HepG2 (cell line): Measurements from ENCODE around the gene NSD1. TPM values are rescaled to one million over a fixed set of nuclear protein-coding genes. Genes with fewer than 3 reads are reported as not detected.

Experiments used
- ATAC-seq: fragments of 200-7000 bp; cut with Tn5 transposase; 3 replicates; pipeline ENCODE4 v1.9.1; 2020; ENCODE audit warnings: mild to moderate bottlenecking, moderate library complexity
- BruUV-seq: library from RNA; stranded (reverse); fragments of 400-500 nt; replicated peaks from 2 replicates; lab custom pipeline; 2021; lab: Mats Ljungman, UMichigan
- CTCF ChIA-PET: fragments of 300-600 bp; formaldehyde crosslinking; extraction: SDS; loops from one replicate; lab custom pipeline; 2021; ENCODE audit warnings: low total read pairs, inconsistent platforms, low intra/inter-chr PET ratio; lab: Yijun Ruan, JAX
- POLR2A ChIA-PET: fragments of 350-600 bp; sonication (Branson Sonifier 250); formaldehyde crosslinking; loops from one replicate; lab custom pipeline; 2020; ENCODE audit warnings: antibody characterized with exemption, inconsistent platforms; lab: Yijun Ruan, JAX
- DNase-seq: peaks from one replicate; pipeline ENCODE4 v3.0.0-alpha.2; 2015; ENCODE audit warnings: low spot score
- FAIRE-seq: peaks from 3 replicates; lab custom pipeline; 2011; peaks lifted over from hg19 to GRCh38; lab: Jason Lieb, UNC
- H2AFZ ChIP-seq: one replicate; pipeline ENCODE4 v1.6.1; 2011; ENCODE audit warnings: low read length, inconsistent platforms
- H3K27ac ChIP-seq: fragments of 300-600 bp; 3 replicates; pipeline ENCODE4 v1.8.0; 2011; ENCODE audit warnings: mixed run types, mild to moderate bottlenecking, mixed read lengths, low read length, inconsistent platforms; ENCODE audit not compliant: insufficient read depth; ENCODE audit errors: extremely low read length
- H3K27me3 ChIP-seq, 2 experiments: fragments of 200-600 bp in 1 of 2; 2 replicates in 1 of 2; 3 replicates in 1 of 2; pipeline versions ENCODE4 v1.6.0 to v1.8.0; 2011; ENCODE audit warnings: low read length in 2 of 2, mild to moderate bottlenecking in 2 of 2, moderate library complexity in 2 of 2, inconsistent platforms in 1 of 2; ENCODE audit not compliant: insufficient read depth in 2 of 2, control insufficient read depth in 1 of 2
- H3K36me3 ChIP-seq, 2 experiments: fragments of 200-600 bp in 1 of 2; replicated peaks in 1 of 2; 2 replicates in 1 of 2; 3 replicates in 1 of 2; pipeline versions ENCODE4 v1.5.1 to v1.8.0; 2011; ENCODE audit warnings: low read length in 2 of 2, inconsistent platforms in 1 of 2; ENCODE audit not compliant: insufficient read depth in 2 of 2, control insufficient read depth in 1 of 2
- H3K4me1 ChIP-seq: 2 replicates; pipeline ENCODE4 v1.5.1; 2012; ENCODE audit warnings: low read length, inconsistent platforms; ENCODE audit not compliant: insufficient read depth
- H3K4me2 ChIP-seq: 2 replicates; pipeline ENCODE4 v1.6.0; 2011; ENCODE audit warnings: low read depth, low read length, inconsistent platforms
- H3K4me3 ChIP-seq, 3 experiments: fragments of 200-600 bp in 1 of 3; sonication (generic), shearing (Covaris generic) in 1 of 3; replicated peaks in 1 of 3; 2 replicates each; pipeline ENCODE4 v1.5.1; 2011 to 2016; ENCODE audit warnings: low read length in 3 of 3, inconsistent platforms in 2 of 3, low read depth in 2 of 3, mild to moderate bottlenecking in 2 of 3, control low read depth in 1 of 3, mixed read lengths in 1 of 3; ENCODE audit not compliant: insufficient read depth in 1 of 3
- H3K79me2 ChIP-seq: one replicate; pipeline ENCODE4 v1.6.1; 2011; ENCODE audit warnings: low read length, inconsistent platforms; ENCODE audit not compliant: insufficient read depth
- H3K9ac ChIP-seq: 2 replicates; pipeline ENCODE4 v1.6.0; 2011; ENCODE audit warnings: mild to moderate bottlenecking, low read depth, low read length, inconsistent platforms; ENCODE audit not compliant: insufficient read depth
- H3K9me3 ChIP-seq: 2 replicates; pipeline ENCODE4 v1.5.1; 2012; ENCODE audit warnings: mild to moderate bottlenecking, low read length
- H4K20me1 ChIP-seq: 2 replicates; pipeline ENCODE4 v1.6.0; 2011; ENCODE audit warnings: inconsistent platforms, mild to moderate bottlenecking, low read length, moderate library complexity; ENCODE audit not compliant: insufficient read depth
- BHLHE40 ChIP-seq: IDR thresholded peaks from 2 replicates; pipeline ENCODE4 v1.6.1; 2011; ENCODE audit warnings: low read length, improper control_type of control experiment
- DDIT3 ChIP-seq: sonication (generic); formaldehyde crosslinking; IDR thresholded peaks from 2 replicates; pipeline ENCODE4 v1.4.0; 2020; ENCODE audit warnings: mild to moderate bottlenecking, missing genetic modification reagents
- ETV6 ChIP-seq: sonication (generic); formaldehyde crosslinking; conservative IDR thresholded peaks from 2 replicates; pipeline ENCODE4 v1.4.0; 2020; ENCODE audit warnings: missing genetic modification reagents
- GATA4 ChIP-seq: sonication (generic); IDR thresholded peaks from 2 replicates; pipeline ENCODE4 v1.6.1; 2016; ENCODE audit warnings: antibody characterized with exemption, low read depth, borderline replicate concordance
- SRF ChIP-seq: IDR thresholded peaks from 2 replicates; pipeline ENCODE4 v1.6.1; 2011; ENCODE audit warnings: mild to moderate bottlenecking, low read depth, low read length, moderate library complexity
- ZNF30 ChIP-seq: sonication (generic); formaldehyde crosslinking; IDR thresholded peaks from 2 replicates; pipeline ENCODE4 v1.5.0; 2020; ENCODE audit warnings: mild to moderate bottlenecking, missing genetic modification reagents
- ZNF33B ChIP-seq: sonication (generic); formaldehyde crosslinking; IDR thresholded peaks from 2 replicates; pipeline ENCODE4 v1.5.1; 2020; ENCODE audit warnings: mild to moderate bottlenecking, missing genetic modification reagents
- ZNF543 ChIP-seq: sonication (generic); formaldehyde crosslinking; IDR thresholded peaks from 2 replicates; pipeline ENCODE4 v1.4.0; 2020; ENCODE audit warnings: mild to moderate bottlenecking, missing genetic modification reagents
- ZNF574 ChIP-seq: sonication (generic); formaldehyde crosslinking; IDR thresholded peaks from 2 replicates; pipeline ENCODE4 v1.4.0; 2020; ENCODE audit warnings: missing genetic modification reagents
- ZNF883 ChIP-seq: sonication (generic); formaldehyde crosslinking; IDR thresholded peaks from 2 replicates; pipeline ENCODE4 v1.5.1; 2020; ENCODE audit warnings: mild to moderate bottlenecking, missing genetic modification reagents; ENCODE audit errors: not compliant biosample characterization
- WGBS: methylation state at CpG from one replicate; pipeline ENCODE4 v1.1.6; 2017; ENCODE audit warnings: low lambda C conversion rate; 5-methylcytosine and 5-hydroxymethylcytosine counted together
- in situ Hi-C: cut with HindIII; loops from 2 replicates; pipeline ENCODE4 v1.10.0; 2017; ENCODE audit warnings: low pct_unique_long_range_greater_than_20kb; ENCODE audit not compliant: extremely low pct_ligation_motif_present
- intact Hi-C: fragments of 100-400 bp; cut with micrococcal nuclease; formaldehyde crosslinking; loops from one replicate; pipeline ENCODE4 v1.10.0; 2022; ENCODE audit not compliant: unreplicated experiment
- polyA plus RNA-seq, 8 experiments: library from polyadenylated mRNA; depleted of rRNA in 3 of 8; stranded (reverse) in 7 of 8; unstranded in 1 of 8; fragments of >200 nt; fragmentation: Illumina TruSeq in 4 of 8; extraction: Trizol in 4 of 8; gene quantifications; 2 replicates each; pipeline versions ENCODE4 v1.2.1 to v1.2.3, GENCODE V29; 2011 to 2016; ENCODE audit warnings: low read depth in 4 of 8, missing spikeins in 1 of 8, mixed read lengths in 1 of 8; ENCODE audit not compliant: insufficient read depth in 1 of 8
- total RNA-seq, 5 experiments: library from RNA; depleted of rRNA; stranded (reverse); fragments of >200 nt; fragmentation: Illumina TruSeq; extraction: Trizol; gene quantifications; 2 replicates each; pipeline ENCODE4 v1.2.3, GENCODE V29; 2016; ENCODE audit warnings: low read depth in 1 of 5
- TF ChIP-seq, protein P1 (sequence below): IDR thresholded peaks from 2 replicates; pipeline ENCODE4 v1.6.1; 2016; ENCODE audit warnings: missing genetic modification reagents, missing compliant biosample characterization
- TF ChIP-seq, protein P2 (sequence below): sonication (generic); formaldehyde crosslinking; IDR thresholded peaks from 2 replicates; pipeline ENCODE4 v1.5.0; 2020; ENCODE audit warnings: missing genetic modification reagents
- TF ChIP-seq, protein P3 (sequence below): sonication (generic); formaldehyde crosslinking; IDR thresholded peaks from 2 replicates; pipeline ENCODE4 v1.5.1; 2020; ENCODE audit warnings: mild to moderate bottlenecking, missing genetic modification reagents, moderate library complexity
- TF ChIP-seq, protein P4 (sequence below): IDR thresholded peaks from 2 replicates; pipeline ENCODE4 v1.6.1; 2012; ENCODE audit warnings: low read depth, low read length, improper control_type of control experiment

NSD1 gene
- total and polyA plus RNA-seq, 2 of the 13 experiments (the other 11 are each of a cell fraction or from before 2014, with no cell fraction given): 0.01 to 0.09 TPM

DNA sequence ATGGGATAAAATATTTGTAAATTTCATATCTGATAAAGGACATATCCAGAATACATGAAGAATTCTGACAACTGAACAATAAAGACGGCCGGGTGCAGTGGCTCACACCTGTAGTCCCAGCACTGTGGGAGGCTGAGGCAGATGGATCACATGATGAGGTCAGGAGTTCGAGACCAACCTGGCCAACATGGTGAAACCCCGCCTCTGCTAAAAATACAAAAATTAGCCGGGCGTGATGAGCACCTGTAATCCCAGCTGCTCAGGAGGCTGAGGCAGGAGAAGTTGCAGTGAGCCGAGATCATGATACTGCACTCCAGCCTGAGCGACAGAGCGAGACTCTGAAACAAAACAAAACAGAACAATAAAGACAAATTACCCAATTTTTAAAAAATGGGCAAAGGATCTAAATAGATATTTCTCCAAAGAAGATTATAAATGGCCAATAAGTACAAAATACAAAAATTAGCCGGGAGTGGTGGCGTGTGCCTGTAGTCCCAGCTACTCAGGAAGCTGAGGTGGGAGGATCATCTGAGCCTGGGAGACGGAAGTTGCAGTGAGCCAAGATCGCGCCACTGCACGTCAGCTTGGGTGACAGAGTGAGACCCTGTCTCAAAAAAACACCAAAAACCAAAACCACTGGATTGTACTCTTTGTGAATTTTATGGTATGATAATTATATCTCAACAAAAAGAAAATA lies 9.6 kb upstream of the NSD1 start:
- ATAC-seq (no peak), FAIRE-seq (no peak), DNase-seq (no peak)
- Histone ChIP-seq H3K9ac (no peak overlapping the region), H2AFZ (no peak overlapping the region), H3K79me2 (no peaks in the 10 kb centered on the region), H3K4me3 (no peak overlapping the region), H3K9me3 (no peaks in the 10 kb centered on the region), H3K27me3 (no peaks in the 10 kb centered on the region), H4K20me1 (no peaks in the 10 kb centered on the region), H3K4me1 (no peaks in the 10 kb centered on the region), H3K4me2 (no peak overlapping the region), H3K27ac (no peak overlapping the region), H3K36me3 (no peaks in the 10 kb centered on the region)
- intact Hi-C loops: no loop called here
- in situ Hi-C loops: loop anchor here (25.0 kb wide), 1 partner anchor 338 kb away; the partner anchor contains the start of gene DBN1
- 51% methylated on average over 15 of the region's 15 CpGs for WGBS
- BruUV-seq: no TSS peak
- ChIA-PET POLR2A (no interaction called here), CTCF (no interaction called here)
- TF ChIP-seq, protein P1, sequence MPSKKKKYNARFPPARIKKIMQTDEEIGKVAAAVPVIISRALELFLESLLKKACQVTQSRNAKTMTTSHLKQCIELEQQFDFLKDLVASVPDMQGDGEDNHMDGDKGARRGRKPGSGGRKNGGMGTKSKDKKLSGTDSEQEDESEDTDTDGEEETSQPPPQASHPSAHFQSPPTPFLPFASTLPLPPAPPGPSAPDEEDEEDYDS (CRISPR knock-in tag): no peak
- TF ChIP-seq GATA4 (no peak), ZNF543 (no peak), ZNF30 (CRISPR knock-in tag) (no peak), ZNF574 (CRISPR knock-in tag) (no peak), BHLHE40 (no peak), ZNF33B (no peak), ZNF883 (CRISPR knock-in tag) (no peak), DDIT3 (CRISPR knock-in tag) (no peak), ETV6 (CRISPR knock-in tag) (no peak), SRF (no peak)
- TF ChIP-seq, protein P2, sequence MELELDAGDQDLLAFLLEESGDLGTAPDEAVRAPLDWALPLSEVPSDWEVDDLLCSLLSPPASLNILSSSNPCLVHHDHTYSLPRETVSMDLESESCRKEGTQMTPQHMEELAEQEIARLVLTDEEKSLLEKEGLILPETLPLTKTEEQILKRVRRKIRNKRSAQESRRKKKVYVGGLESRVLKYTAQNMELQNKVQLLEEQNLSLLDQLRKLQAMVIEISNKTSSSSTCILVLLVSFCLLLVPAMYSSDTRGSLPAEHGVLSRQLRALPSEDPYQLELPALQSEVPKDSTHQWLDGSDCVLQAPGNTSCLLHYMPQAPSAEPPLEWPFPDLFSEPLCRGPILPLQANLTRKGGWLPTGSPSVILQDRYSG (CRISPR knock-in tag): no peak
- TF ChIP-seq, protein P3, sequence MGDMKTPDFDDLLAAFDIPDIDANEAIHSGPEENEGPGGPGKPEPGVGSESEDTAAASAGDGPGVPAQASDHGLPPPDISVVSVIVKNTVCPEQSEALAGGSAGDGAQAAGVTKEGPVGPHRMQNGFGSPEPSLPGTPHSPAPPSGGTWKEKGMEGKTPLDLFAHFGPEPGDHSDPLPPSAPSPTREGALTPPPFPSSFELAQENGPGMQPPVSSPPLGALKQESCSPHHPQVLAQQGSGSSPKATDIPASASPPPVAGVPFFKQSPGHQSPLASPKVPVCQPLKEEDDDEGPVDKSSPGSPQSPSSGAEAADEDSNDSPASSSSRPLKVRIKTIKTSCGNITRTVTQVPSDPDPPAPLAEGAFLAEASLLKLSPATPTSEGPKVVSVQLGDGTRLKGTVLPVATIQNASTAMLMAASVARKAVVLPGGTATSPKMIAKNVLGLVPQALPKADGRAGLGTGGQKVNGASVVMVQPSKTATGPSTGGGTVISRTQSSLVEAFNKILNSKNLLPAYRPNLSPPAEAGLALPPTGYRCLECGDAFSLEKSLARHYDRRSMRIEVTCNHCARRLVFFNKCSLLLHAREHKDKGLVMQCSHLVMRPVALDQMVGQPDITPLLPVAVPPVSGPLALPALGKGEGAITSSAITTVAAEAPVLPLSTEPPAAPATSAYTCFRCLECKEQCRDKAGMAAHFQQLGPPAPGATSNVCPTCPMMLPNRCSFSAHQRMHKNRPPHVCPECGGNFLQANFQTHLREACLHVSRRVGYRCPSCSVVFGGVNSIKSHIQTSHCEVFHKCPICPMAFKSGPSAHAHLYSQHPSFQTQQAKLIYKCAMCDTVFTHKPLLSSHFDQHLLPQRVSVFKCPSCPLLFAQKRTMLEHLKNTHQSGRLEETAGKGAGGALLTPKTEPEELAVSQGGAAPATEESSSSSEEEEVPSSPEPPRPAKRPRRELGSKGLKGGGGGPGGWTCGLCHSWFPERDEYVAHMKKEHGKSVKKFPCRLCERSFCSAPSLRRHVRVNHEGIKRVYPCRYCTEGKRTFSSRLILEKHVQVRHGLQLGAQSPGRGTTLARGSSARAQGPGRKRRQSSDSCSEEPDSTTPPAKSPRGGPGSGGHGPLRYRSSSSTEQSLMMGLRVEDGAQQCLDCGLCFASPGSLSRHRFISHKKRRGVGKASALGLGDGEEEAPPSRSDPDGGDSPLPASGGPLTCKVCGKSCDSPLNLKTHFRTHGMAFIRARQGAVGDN (CRISPR knock-in tag): no peak
- TF ChIP-seq, protein P4, sequence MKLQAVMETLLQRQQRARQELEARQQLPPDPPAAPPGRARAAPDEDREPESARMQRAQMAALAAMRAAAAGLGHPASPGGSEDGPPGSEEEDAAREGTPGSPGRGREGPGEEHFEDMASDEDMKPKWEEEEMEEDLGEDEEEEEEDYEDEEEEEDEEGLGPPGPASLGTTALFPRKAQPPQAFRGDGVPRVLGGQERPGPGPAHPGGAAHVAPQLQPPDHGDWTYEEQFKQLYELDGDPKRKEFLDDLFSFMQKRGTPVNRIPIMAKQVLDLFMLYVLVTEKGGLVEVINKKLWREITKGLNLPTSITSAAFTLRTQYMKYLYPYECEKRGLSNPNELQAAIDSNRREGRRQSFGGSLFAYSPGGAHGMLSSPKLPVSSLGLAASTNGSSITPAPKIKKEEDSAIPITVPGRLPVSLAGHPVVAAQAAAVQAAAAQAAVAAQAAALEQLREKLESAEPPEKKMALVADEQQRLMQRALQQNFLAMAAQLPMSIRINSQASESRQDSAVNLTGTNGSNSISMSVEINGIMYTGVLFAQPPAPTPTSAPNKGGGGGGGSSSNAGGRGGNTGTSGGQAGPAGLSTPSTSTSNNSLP: no peak
